ENCODE data around the gene TMCC1.
A peak's percentile ranks its signal among the peaks of the same experiment; 100 is the strongest.
"Not testable (repeated sequence)": the region's sequence is repeated elsewhere in the genome, so short reads cannot be mapped to it uniquely, and the experiment has no call there.

TMCC1 gene

GRCh38 chr3:129653019-129653418 lies 240.5 kb downstream of the TMCC1 start:
- no peaks in the 10 kb centered on the region for H3K9me3 Mint-ChIP-seq
- ATAC-seq (replicated peaks; ENCODE audit: extremely low read depth, poor library complexity, severe bottlenecking) (no peak), DNase-seq (ENCODE audit: low spot score in 2 of 2) (no peak)
- peaks cover 8% of the 10 kb centered on the region for H3K4me1 Mint-ChIP-seq
- peaks cover 3% of the 10 kb centered on the region for H3K36me3 Mint-ChIP-seq (ENCODE audit: insufficient read depth)
- H3K27ac Mint-ChIP-seq (ENCODE audit: low read depth), result no peak overlapping the region
- H3K4me3 Mint-ChIP-seq, result no peak overlapping the region
- no peaks in the 10 kb centered on the region for H3K27me3 Mint-ChIP-seq

GRCh38 chr3:129651435-129652202 lies 241.9 kb downstream of the TMCC1 start:
- Mint-ChIP-seq H3K36me3 (ENCODE audit: insufficient read depth) (peaks cover 6% of the 10 kb centered on the region), H3K27ac (ENCODE audit: low read depth) (no peak overlapping the region), H3K4me1 (peaks cover 6% of the 10 kb centered on the region), H3K9me3 (no peaks in the 10 kb centered on the region), H3K4me3 (no peak overlapping the region), H3K27me3 (no peaks in the 10 kb centered on the region)
- no peak for ATAC-seq (replicated peaks; ENCODE audit: extremely low read depth, poor library complexity, severe bottlenecking)
- DNase-seq (ENCODE audit: low spot score in 2 of 2), result no peak

- H3K4me3 Mint-ChIP-seq, result no peak overlapping the region
- no peaks in the 10 kb centered on the region for H3K9me3 Mint-ChIP-seq
- DNase-seq (ENCODE audit: low spot score in 2 of 2) (peak; percentile 25 to 36), ATAC-seq (replicated peaks; ENCODE audit: extremely low read depth, poor library complexity, severe bottlenecking) (peak; percentile 40)
- H3K27ac Mint-ChIP-seq (ENCODE audit: low read depth), result no peak overlapping the region
- peaks cover 6% of the 10 kb centered on the region for H3K4me1 Mint-ChIP-seq
- peaks cover 6% of the 10 kb centered on the region for H3K36me3 Mint-ChIP-seq (ENCODE audit: insufficient read depth)
- no peaks in the 10 kb centered on the region for H3K27me3 Mint-ChIP-seq
These were observed 243.1 kb downstream of the TMCC1 start for GRCh38 chr3:129650256-129650872.

GRCh38 chr3:129648391-129648790 lies 245.1 kb downstream of the TMCC1 start:
- Mint-ChIP-seq H3K36me3 (ENCODE audit: insufficient read depth) (peaks cover 3% of the 10 kb centered on the region), H3K4me1 (peaks cover 6% of the 10 kb centered on the region), H3K27ac (ENCODE audit: low read depth) (no peak overlapping the region), H3K4me3 (no peak overlapping the region), H3K27me3 (no peaks in the 10 kb centered on the region), H3K9me3 (no peaks in the 10 kb centered on the region)
- ATAC-seq (replicated peaks; ENCODE audit: extremely low read depth, poor library complexity, severe bottlenecking) (no peak), DNase-seq (ENCODE audit: low spot score in 2 of 2) (no peak)

- DNase-seq (ENCODE audit: low spot score in 2 of 2) (no peak), ATAC-seq (replicated peaks; ENCODE audit: extremely low read depth, poor library complexity, severe bottlenecking) (no peak)
- Mint-ChIP-seq H3K27me3 (no peaks in the 10 kb centered on the region), H3K4me1 (peaks cover 4% of the 10 kb centered on the region), H3K36me3 (ENCODE audit: insufficient read depth) (peaks cover 3% of the 10 kb centered on the region), H3K27ac (ENCODE audit: low read depth) (no peak overlapping the region), H3K4me3 (no peak overlapping the region), H3K9me3 (no peaks in the 10 kb centered on the region)
These were observed 248.2 kb downstream of the TMCC1 start for GRCh38 chr3:129645286-129645685.

- DNase-seq (ENCODE audit: low spot score in 2 of 2), result no peak
- no peak for ATAC-seq (replicated peaks; ENCODE audit: extremely low read depth, poor library complexity, severe bottlenecking)
- no peak overlapping the region for H3K27ac Mint-ChIP-seq (ENCODE audit: low read depth)
- no peaks in the 10 kb centered on the region for H3K9me3 Mint-ChIP-seq
- H3K27me3 Mint-ChIP-seq, result no peaks in the 10 kb centered on the region
- no peak overlapping the region for H3K4me3 Mint-ChIP-seq
- H3K4me1 Mint-ChIP-seq, result no peaks in the 10 kb centered on the region
- H3K36me3 Mint-ChIP-seq (ENCODE audit: insufficient read depth), result peaks cover 3% of the 10 kb centered on the region
These were observed 248.7 kb downstream of the TMCC1 start for GRCh38 chr3:129644836-129645235.

GRCh38 chr3:129641567-129642260 lies 251.8 kb downstream of the TMCC1 start:
- not testable (repeated sequence) for ATAC-seq (replicated peaks; ENCODE audit: extremely low read depth, poor library complexity, severe bottlenecking); H3K36me3 Mint-ChIP-seq (ENCODE audit: insufficient read depth); H3K27me3 Mint-ChIP-seq; H3K9me3 Mint-ChIP-seq; H3K4me3 Mint-ChIP-seq; H3K27ac Mint-ChIP-seq (ENCODE audit: low read depth); H3K4me1 Mint-ChIP-seq; DNase-seq (ENCODE audit: low spot score in 2 of 2)

GRCh38 chr3:129640985-129641384 lies 252.5 kb downstream of the TMCC1 start:
- H3K36me3 Mint-ChIP-seq (ENCODE audit: insufficient read depth); ATAC-seq (replicated peaks; ENCODE audit: extremely low read depth, poor library complexity, severe bottlenecking); H3K4me3 Mint-ChIP-seq; H3K27me3 Mint-ChIP-seq; H3K4me1 Mint-ChIP-seq; H3K27ac Mint-ChIP-seq (ENCODE audit: low read depth); DNase-seq (ENCODE audit: low spot score in 2 of 2); H3K9me3 Mint-ChIP-seq: not testable (repeated sequence)

- H3K27ac Mint-ChIP-seq (ENCODE audit: low read depth), result no peak overlapping the region
- H3K9me3 Mint-ChIP-seq, result no peaks in the 10 kb centered on the region
- no peaks in the 10 kb centered on the region for H3K27me3 Mint-ChIP-seq
- ATAC-seq (replicated peaks; ENCODE audit: extremely low read depth, poor library complexity, severe bottlenecking) (no peak), DNase-seq (ENCODE audit: low spot score in 2 of 2) (no peak)
- peaks cover 7% of the 10 kb centered on the region for H3K4me1 Mint-ChIP-seq
- H3K36me3 Mint-ChIP-seq (ENCODE audit: insufficient read depth), result no peaks in the 10 kb centered on the region
- H3K4me3 Mint-ChIP-seq, result no peak overlapping the region
These were observed 255.0 kb downstream of the TMCC1 start for GRCh38 chr3:129638481-129638880.

GRCh38 chr3:129636082-129636481 lies 257.4 kb downstream of the TMCC1 start:
- H3K4me1 Mint-ChIP-seq, result peaks cover 10% of the 10 kb centered on the region
- peaks cover 2% of the 10 kb centered on the region for H3K36me3 Mint-ChIP-seq (ENCODE audit: insufficient read depth)
- H3K9me3 Mint-ChIP-seq, result no peaks in the 10 kb centered on the region
- DNase-seq (ENCODE audit: low spot score in 2 of 2), result no peak
- no peak overlapping the region for H3K27ac Mint-ChIP-seq (ENCODE audit: low read depth)
- no peak for ATAC-seq (replicated peaks; ENCODE audit: extremely low read depth, poor library complexity, severe bottlenecking)
- H3K27me3 Mint-ChIP-seq, result no peaks in the 10 kb centered on the region
- H3K4me3 Mint-ChIP-seq, result no peak overlapping the region

GRCh38 chr3:129635656-129636055 lies 257.9 kb downstream of the TMCC1 start:
- DNase-seq (ENCODE audit: low spot score in 2 of 2), result no peak
- H3K4me3 Mint-ChIP-seq, result no peak overlapping the region
- peaks cover 10% of the 10 kb centered on the region for H3K4me1 Mint-ChIP-seq
- H3K27me3 Mint-ChIP-seq, result no peaks in the 10 kb centered on the region
- H3K9me3 Mint-ChIP-seq, result no peaks in the 10 kb centered on the region
- ATAC-seq (replicated peaks; ENCODE audit: extremely low read depth, poor library complexity, severe bottlenecking), result no peak
- H3K36me3 Mint-ChIP-seq (ENCODE audit: insufficient read depth), result peaks cover 2% of the 10 kb centered on the region
- no peak overlapping the region for H3K27ac Mint-ChIP-seq (ENCODE audit: low read depth)

GRCh38 chr3:129633751-129634481 lies 259.6 kb downstream of the TMCC1 start:
- Mint-ChIP-seq H3K27me3 (no peaks in the 10 kb centered on the region), H3K27ac (ENCODE audit: low read depth) (no peak overlapping the region), H3K36me3 (ENCODE audit: insufficient read depth) (peaks cover 2% of the 10 kb centered on the region), H3K4me1 (peaks cover 10% of the 10 kb centered on the region), H3K9me3 (no peaks in the 10 kb centered on the region), H3K4me3 (no peak overlapping the region)
- no peak for DNase-seq (ENCODE audit: low spot score in 2 of 2)
- ATAC-seq (replicated peaks; ENCODE audit: extremely low read depth, poor library complexity, severe bottlenecking), result peak; percentile 60

Data from central memory CD8-positive, alpha-beta T cell (primary cell).